GM18951 (cell line): Measurements from ENCODE around the gene SYNE2.
"Not testable (repeated sequence)": the region's sequence is repeated elsewhere in the genome, so short reads cannot be mapped to it uniquely, and the experiment has no call there.

ENCODE experiments used
- POLR2A ChIP-seq: IDR thresholded peaks from 4 replicates; pipeline ENCODE4 v1.6.1; 2011; ENCODE audit warnings: mild to moderate bottlenecking; ENCODE audit not compliant: insufficient read length, insufficient read depth; ENCODE audit errors: extremely low read depth
- in situ Hi-C: fragments of 300-500 bp; cut with MboI; formaldehyde crosslinking; loops from one replicate; pipeline ENCODE4 v1.12.0; 2022; ENCODE audit warnings: low sequenced_read_pairs, mixed read lengths, inconsistent platforms; ENCODE audit not compliant: unreplicated experiment

The SYNE2 gene

GRCh38 chr14:64174922-64175782, 322.3 kb downstream of the SYNE2 start:
- no peak for TF ChIP-seq POLR2A
- in situ Hi-C loops = no loop called here

GRCh38 chr14:64176330-64176729, 323.5 kb downstream of the SYNE2 start:
- TF ChIP-seq POLR2A = no peak

GRCh38 chr14:64178814-64179213, 326.0 kb downstream of the SYNE2 start:
- in situ Hi-C loops = no loop called here
- TF ChIP-seq POLR2A = no peak

More at GRCh38 chr14:64176330-64176729, 323.5 kb downstream of the SYNE2 start:
- in situ Hi-C loops = no loop called here

- in situ Hi-C loops = not testable (repeated sequence)
Measured at GRCh38 chr14:64182908-64183307, 330.1 kb downstream of the SYNE2 start.

- in situ Hi-C loops = no loop called here
- TF ChIP-seq POLR2A = no peak
Measured at GRCh38 chr14:64184103-64184729, 331.4 kb downstream of the SYNE2 start.

GRCh38 chr14:64185184-64185583, 332.4 kb downstream of the SYNE2 start:
- in situ Hi-C loops = no loop called here
- no peak for TF ChIP-seq POLR2A

GRCh38 chr14:64186231-64187129, 333.7 kb downstream of the SYNE2 start:
- TF ChIP-seq POLR2A = no peak
- in situ Hi-C loops = no loop called here

- no peak for TF ChIP-seq POLR2A
- in situ Hi-C loops = no loop called here
Measured at GRCh38 chr14:64187331-64187730, 334.5 kb downstream of the SYNE2 start.

GRCh38 chr14:64190974-64191502, 338.2 kb downstream of the SYNE2 start:
- no peak for TF ChIP-seq POLR2A
- in situ Hi-C loops = no loop called here

GRCh38 chr14:64191756-64192155, 339.0 kb downstream of the SYNE2 start:
- TF ChIP-seq POLR2A = no peak
- in situ Hi-C loops = no loop called here

GRCh38 chr14:64193821-64194220, 341.0 kb downstream of the SYNE2 start:
- in situ Hi-C loops = no loop called here
- no peak for TF ChIP-seq POLR2A

GRCh38 chr14:64194404-64194803, 341.6 kb downstream of the SYNE2 start:
- in situ Hi-C loops = no loop called here
- no peak for TF ChIP-seq POLR2A

- in situ Hi-C loops = no loop called here
- no peak for TF ChIP-seq POLR2A
Measured at GRCh38 chr14:64195199-64195598, 342.4 kb downstream of the SYNE2 start.

- in situ Hi-C loops = no loop called here
- no peak for TF ChIP-seq POLR2A
Measured at GRCh38 chr14:64196056-64196455, 343.3 kb downstream of the SYNE2 start.
